Measurements from ENCODE around the gene ILRUN.

DNA sequence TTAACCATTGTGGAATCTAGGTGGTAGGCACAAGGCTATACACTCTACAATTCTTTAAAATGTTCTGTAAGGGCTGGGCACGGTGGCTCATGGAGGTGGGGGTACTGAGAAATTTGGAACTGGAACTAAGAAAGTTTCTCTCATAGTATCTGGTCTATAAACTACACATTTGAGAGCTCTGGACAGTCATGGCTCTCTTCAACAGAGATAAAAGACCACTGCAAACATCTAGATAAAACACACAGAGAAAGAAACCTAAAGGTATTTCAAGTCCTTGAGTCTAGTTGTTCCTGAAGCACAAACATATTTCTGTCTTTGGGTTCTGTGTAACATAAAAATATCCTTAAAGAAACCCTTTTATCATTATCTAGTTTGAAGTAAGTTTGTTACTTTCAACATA is 35.2 kb downstream of the ILRUN start:
- TF ChIP-seq, protein P1, sequence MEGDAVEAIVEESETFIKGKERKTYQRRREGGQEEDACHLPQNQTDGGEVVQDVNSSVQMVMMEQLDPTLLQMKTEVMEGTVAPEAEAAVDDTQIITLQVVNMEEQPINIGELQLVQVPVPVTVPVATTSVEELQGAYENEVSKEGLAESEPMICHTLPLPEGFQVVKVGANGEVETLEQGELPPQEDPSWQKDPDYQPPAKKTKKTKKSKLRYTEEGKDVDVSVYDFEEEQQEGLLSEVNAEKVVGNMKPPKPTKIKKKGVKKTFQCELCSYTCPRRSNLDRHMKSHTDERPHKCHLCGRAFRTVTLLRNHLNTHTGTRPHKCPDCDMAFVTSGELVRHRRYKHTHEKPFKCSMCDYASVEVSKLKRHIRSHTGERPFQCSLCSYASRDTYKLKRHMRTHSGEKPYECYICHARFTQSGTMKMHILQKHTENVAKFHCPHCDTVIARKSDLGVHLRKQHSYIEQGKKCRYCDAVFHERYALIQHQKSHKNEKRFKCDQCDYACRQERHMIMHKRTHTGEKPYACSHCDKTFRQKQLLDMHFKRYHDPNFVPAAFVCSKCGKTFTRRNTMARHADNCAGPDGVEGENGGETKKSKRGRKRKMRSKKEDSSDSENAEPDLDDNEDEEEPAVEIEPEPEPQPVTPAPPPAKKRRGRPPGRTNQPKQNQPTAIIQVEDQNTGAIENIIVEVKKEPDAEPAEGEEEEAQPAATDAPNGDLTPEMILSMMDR (conservative IDR thresholded peaks at IDR 0.05 in 1 of 2, IDR thresholded peaks at IDR 0.05 in 1 of 2; ENCODE audit: extremely low read depth in 1 of 2, insufficient read depth in 1 of 2, low read depth in 1 of 2, low read length in 2 of 2), result no peak
- TF ChIP-seq EZH2 (IDR thresholded peaks at IDR 0.05; ENCODE audit: borderline replicate concordance, low read length), result no peak

All from mammary epithelial cell (primary cell).